ENCODE results near the gene DGKG. TPM values are rescaled to one million over a fixed set of nuclear protein-coding genes. Genes with fewer than 3 reads are reported as not detected.

The DGKG gene
- total RNA-seq, 1 donor from 2014 or later = 0.40 TPM

- no peak for ATAC-seq
These were observed 88.4 kb downstream of the DGKG start for GRCh38 chr3:186273586-186273985.

GRCh38 chr3:186270701-186271100 lies 91.3 kb downstream of the DGKG start:
- no peak for ATAC-seq

- peak; percentile 28 for ATAC-seq
These were observed 93.2 kb downstream of the DGKG start for GRCh38 chr3:186268616-186269448.

- no peak for ATAC-seq
These were observed 94.3 kb downstream of the DGKG start for GRCh38 chr3:186267758-186268157.

- ATAC-seq = no peak
These were observed 97.2 kb downstream of the DGKG start for GRCh38 chr3:186264608-186265400.

DNA sequence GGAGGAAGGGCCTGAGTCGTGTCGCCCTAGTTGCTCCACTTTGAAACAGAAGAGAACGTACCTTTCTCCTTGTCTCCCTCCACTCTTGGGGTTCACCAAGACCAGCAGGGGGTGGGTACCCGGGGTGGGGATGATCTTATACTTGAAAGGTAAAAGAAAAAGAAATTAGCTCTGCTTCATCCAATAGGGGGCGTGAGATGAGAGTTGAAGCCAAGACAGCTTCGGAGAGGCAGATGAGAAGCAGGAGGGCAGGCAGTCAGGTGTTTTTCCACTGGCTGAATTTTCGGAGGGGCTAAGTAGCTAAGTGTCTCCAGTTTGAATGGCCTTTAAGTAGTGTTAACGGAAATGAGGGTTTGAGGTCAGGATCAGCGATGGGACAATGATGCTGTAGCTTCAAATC lies 100.4 kb downstream of the DGKG start:
- ATAC-seq = no peak

DNA sequence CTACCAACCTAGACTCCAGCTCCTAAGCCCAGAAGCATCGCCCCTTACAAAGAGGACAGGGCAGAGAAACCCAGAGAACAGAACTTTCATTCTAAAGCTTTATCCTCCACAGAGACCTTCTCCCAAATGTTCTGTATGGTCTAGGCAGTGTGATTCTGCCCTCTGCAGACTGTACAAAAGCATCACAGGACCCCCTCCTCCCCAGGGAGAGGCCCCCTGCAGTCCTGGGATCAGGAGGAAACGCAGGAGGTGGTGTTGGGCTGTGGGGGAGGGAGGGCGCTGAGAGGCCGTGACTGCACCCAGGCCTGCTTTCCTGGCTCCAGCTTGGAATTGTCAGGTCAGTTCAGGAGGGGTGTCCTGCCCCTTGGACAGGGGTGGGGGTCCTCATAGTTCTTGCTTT lies 101.3 kb downstream of the DGKG start:
- no peak for ATAC-seq

- ATAC-seq = peak; percentile 92
These were observed 102.2 kb downstream of the DGKG start for GRCh38 chr3:186259612-186260383.

DNA sequence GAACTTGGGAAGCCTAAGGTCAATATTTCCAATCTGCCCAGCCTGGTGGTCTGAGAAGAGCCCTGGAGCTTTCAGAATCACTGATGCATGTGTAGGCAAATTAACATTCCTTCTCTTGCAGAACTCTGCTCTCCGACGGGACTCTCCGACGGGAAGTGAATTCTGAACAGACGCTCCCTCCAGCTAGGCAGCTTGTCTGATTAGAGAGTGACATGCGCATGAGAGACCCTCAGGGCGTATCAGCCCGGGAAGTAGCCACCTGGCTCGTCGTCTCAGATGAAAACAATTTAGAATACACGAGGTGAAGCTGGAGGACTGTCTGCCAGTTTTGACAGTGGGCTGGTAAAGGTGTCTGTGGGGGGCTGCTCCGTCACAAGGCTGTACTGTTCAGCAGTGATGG lies 103.1 kb downstream of the DGKG start:
- no peak for ATAC-seq

- ATAC-seq = no peak
These were observed 104.2 kb downstream of the DGKG start for GRCh38 chr3:186257866-186258265.

- ATAC-seq = peak; percentile 49
These were observed 106.2 kb downstream of the DGKG start for GRCh38 chr3:186255703-186256331.

- ATAC-seq = peak; percentile 36
These were observed 107.1 kb downstream of the DGKG start for GRCh38 chr3:186254676-186255650.

- no peak for ATAC-seq
These were observed 110.0 kb downstream of the DGKG start for GRCh38 chr3:186251948-186252619.

DNA sequence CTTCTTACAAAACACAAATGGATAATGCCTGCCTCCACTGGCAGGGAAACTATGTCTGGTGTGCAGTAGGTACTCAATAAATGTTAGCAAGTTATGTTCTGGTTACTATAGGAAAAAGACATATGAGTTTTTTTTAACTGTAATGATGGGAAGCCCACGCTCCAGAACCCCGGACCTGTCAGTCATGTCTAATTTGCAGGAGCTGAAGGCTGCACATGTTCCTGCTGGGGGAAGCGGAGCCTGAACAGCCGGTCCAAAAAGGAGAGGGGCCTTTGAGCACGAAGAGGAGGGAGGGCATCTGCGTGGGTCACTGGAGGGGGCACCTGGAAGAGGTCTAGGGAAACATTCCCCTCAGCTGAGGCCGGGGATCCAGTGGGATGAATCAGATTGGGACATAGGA lies 113.2 kb downstream of the DGKG start:
- no peak for ATAC-seq

GRCh38 chr3:186247821-186248814 lies 113.9 kb downstream of the DGKG start:
- peak; percentile 53 for ATAC-seq

- no peak for ATAC-seq
These were observed 115.1 kb downstream of the DGKG start for GRCh38 chr3:186246941-186247340.

DNA sequence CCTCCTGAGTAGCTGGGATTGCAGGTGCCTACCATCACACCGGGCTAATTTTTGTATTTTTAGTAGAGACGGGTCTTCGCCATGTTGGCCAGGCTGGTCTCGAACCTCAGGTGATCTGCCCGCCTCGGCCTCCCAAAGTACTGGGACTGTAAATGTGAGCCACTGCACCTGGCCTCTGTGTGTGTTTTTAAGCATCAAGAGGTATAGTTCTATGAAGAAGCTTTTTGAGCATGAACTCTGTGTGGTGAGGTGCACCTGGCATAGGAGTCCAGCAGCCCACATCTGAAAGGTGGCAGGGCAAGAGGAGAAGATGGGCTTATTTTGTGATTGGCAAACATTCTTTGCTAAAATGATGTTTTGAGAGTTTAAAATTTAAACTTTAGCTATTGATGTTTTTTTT lies 118.0 kb downstream of the DGKG start:
- ATAC-seq = no peak

DNA sequence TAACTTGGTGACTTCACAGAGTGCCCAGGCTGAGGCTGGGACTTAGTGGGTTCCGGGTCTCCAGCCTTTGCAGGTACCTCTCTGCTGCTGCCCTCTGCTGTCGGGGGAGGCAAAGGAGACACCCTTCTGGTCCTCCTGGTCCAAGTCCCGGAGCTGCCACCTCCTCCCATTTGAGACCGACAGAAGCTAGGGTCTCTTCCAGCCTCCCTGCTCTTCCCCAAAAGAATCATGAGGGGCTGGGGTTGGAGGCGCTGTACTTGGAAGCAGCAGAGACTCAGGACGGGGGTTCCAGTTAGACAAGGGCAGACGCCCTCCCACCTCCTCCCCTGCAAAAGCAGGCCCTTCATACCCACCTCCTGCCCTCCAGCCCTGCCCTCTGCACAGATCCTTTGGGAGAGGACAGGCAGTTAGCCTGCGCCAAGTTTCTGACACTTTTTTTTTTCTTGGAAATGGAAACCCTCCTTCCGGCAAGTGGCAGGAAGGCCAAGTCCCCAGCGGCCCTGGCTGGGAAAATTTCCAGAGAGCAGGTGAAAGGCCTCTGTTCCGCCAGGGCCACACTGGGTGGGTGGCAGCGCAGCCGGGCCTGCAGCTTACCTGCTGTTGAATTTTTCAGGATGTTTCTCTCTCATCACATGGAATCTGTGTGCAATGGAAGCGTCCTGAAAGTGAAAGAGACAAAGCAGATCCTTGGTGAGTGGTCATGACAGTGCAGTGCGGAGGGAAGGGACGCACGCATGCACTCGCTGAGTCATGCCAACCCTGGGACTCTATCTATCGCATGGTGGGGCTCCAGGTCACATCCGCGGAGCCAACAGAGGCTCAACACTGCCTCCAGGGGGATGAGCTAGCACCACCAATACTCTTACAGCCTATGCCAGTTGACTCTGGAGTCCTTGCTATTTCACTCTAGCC lies 119.9 kb downstream of the DGKG start:
- ATAC-seq = peak; percentile 91

Data from esophagus mucosa (tissue), 1 donor.